ENCODE results near the gene AHI1. TPM values are rescaled to one million over a fixed set of nuclear protein-coding genes. Genes with fewer than 3 reads are reported as not detected.
"Not testable (repeated sequence)": the region's sequence is repeated elsewhere in the genome, so short reads cannot be mapped to it uniquely, and the experiment has no call there.

AHI1 gene
- total RNA-seq, 1 experiment from 2014 or later, result 12.4 TPM

DNA sequence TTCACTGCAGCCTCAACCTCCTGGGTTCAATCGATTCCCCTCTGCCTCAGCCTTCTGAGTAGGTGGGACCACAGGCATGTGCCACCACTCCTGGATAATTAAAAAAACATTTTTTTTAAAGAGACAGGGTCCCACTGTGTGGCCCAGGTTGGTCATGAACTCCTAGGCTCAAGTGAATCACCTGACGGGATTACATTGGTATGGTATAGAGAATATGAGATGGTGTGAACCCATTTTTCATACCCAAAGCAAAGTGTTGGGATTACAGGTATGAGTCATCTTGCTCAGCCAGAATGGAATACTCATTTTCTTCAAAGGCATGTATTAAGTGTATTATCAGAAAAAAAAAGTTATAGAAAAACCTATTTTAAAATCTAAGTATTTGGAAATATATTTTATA is 114.2 kb downstream of the AHI1 start:
- no peaks in the 10 kb centered on the region for H3K4me1 ChIP-seq (replicated peaks)
- H3K27me3 ChIP-seq (replicated peaks), result no peaks in the 10 kb centered on the region
- no peak for DNase-seq (ENCODE audit: low read depth in 1 of 2, low spot score in 2 of 2)

GRCh38 chr6:135382182-135382628 is 115.3 kb downstream of the AHI1 start:
- no peaks in the 10 kb centered on the region for H3K4me1 ChIP-seq (replicated peaks)
- DNase-seq (ENCODE audit: low read depth in 1 of 2, low spot score in 2 of 2), result no peak
- no peaks in the 10 kb centered on the region for H3K27me3 ChIP-seq (replicated peaks)

More for the DNA sequence above, 114.2 kb downstream of the AHI1 start:
- H3K36me3 ChIP-seq, result no peaks in the 10 kb centered on the region
- H3K27ac ChIP-seq, result no peak overlapping the region
- H3K4me3 ChIP-seq, result no peak overlapping the region
- H3K9me3 ChIP-seq (replicated peaks), result no peaks in the 10 kb centered on the region

DNA sequence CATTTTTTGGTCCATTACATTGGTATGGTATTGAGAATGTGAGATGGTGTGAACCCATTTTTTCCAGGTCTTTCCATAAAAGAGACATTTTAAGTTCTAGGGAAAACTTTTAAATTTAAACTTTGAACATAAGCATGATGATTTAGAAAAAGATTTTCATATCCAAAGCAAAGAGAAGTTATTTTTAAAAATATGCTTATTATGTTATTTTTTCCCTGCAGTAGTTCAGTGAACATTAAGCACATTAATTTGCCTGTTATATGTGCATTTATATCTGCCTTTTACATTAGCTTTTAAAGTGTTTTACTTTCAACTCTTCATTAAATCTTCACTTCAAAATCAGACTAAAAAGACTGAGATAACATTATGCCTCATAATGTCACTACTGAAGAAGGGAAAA is 116.7 kb downstream of the AHI1 start:
- Histone ChIP-seq H3K4me1 (replicated peaks) (no peaks in the 10 kb centered on the region), H3K27ac (no peak overlapping the region), H3K27me3 (replicated peaks) (no peaks in the 10 kb centered on the region), H3K36me3 (no peaks in the 10 kb centered on the region), H3K4me3 (no peak overlapping the region), H3K9me3 (replicated peaks) (no peaks in the 10 kb centered on the region)
- DNase-seq (ENCODE audit: low read depth in 1 of 2, low spot score in 2 of 2), result no peak

More at GRCh38 chr6:135382182-135382628, 115.3 kb downstream of the AHI1 start:
- Histone ChIP-seq H3K9me3 (replicated peaks) (no peaks in the 10 kb centered on the region), H3K27ac (no peak overlapping the region), H3K4me3 (no peak overlapping the region), H3K36me3 (no peaks in the 10 kb centered on the region)

DNA sequence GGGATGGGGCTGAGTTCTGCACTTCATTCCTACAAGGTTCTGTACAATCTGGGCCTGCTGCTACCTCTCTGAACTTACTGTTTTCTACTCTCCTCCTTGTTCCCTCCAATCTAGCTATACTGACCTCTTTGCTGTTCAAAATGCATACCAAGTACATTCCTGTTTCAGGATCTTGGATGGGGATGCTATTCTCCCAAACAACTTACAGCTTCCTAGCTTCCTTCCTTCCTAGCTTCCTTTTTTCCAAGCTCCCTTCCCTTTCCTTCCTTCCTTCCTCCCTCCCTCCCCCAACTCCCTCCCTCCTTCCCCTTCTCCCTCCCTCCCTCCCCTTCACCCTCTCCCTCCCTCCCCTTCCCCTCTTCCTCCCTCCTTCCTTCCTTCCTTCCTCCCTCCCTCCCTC is 117.9 kb downstream of the AHI1 start:
- Histone ChIP-seq H3K36me3 (no peaks in the 10 kb centered on the region), H3K4me1 (replicated peaks) (no peaks in the 10 kb centered on the region), H3K4me3 (no peak overlapping the region), H3K27me3 (replicated peaks) (no peaks in the 10 kb centered on the region), H3K9me3 (replicated peaks) (no peaks in the 10 kb centered on the region), H3K27ac (no peak overlapping the region)
- no peak for DNase-seq (ENCODE audit: low read depth in 1 of 2, low spot score in 2 of 2)

DNA sequence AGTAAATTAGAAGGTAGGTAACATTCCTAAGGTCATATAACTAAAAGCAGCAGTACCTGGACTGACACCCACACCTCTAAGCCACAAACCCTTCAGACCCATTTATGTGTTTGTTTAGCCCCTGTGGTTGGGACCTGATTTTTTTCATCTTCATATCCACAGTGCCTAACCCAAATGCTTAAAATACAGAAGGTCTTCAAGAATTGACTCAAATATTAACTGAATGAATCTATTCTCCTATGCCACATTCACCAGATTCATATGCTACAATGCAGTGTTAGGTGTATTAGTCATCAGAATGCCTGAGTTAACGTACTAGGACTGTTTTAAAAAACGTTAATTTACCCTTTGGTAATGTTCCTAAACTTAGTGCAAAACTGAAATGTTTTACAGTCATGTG is 124.8 kb downstream of the AHI1 start:
- H3K4me3 ChIP-seq, result no peak overlapping the region
- H3K27me3 ChIP-seq (replicated peaks), result no peaks in the 10 kb centered on the region
- H3K9me3 ChIP-seq (replicated peaks), result no peaks in the 10 kb centered on the region
- H3K27ac ChIP-seq, result no peak overlapping the region
- H3K36me3 ChIP-seq, result no peaks in the 10 kb centered on the region
- no peaks in the 10 kb centered on the region for H3K4me1 ChIP-seq (replicated peaks)
- no peak for DNase-seq (ENCODE audit: low read depth in 1 of 2, low spot score in 2 of 2)

GRCh38 chr6:135363622-135364021 is 133.9 kb downstream of the AHI1 start:
- H3K27me3 ChIP-seq (replicated peaks); H3K4me1 ChIP-seq (replicated peaks); H3K4me3 ChIP-seq; H3K9me3 ChIP-seq (replicated peaks); H3K36me3 ChIP-seq; H3K27ac ChIP-seq; DNase-seq (ENCODE audit: low read depth in 1 of 2, low spot score in 2 of 2): not testable (repeated sequence)

DNA sequence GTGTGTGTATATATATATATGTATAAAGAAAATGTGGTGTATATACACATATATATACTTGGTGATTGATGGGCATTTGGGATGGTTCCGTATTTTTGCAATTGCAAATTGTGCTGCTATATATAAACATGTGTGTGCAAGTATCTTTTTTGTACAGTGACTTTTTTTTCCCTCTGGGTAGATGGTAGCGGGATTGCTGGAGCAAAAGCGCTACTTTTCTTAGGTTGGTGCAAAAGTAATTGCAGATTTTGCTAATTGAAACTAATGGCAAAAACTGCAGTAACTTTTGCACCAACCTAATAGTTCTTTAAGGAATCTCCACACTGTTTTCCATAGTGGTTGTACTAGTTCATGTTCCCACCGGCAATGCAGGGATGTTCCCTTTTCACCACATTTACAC is 135.4 kb downstream of the AHI1 start:
- Histone ChIP-seq H3K27me3 (replicated peaks) (no peaks in the 10 kb centered on the region), H3K27ac (no peak overlapping the region), H3K36me3 (no peaks in the 10 kb centered on the region), H3K9me3 (replicated peaks) (no peaks in the 10 kb centered on the region; the same call in none of the 2 replicates), H3K4me1 (replicated peaks) (peaks cover 18% of the 10 kb centered on the region), H3K4me3 (no peak overlapping the region)
- no peak for DNase-seq (ENCODE audit: low read depth in 1 of 2, low spot score in 2 of 2)

- Histone ChIP-seq H3K4me3 (no peak overlapping the region), H3K4me1 (replicated peaks) (peaks cover 18% of the 10 kb centered on the region), H3K27me3 (replicated peaks) (no peaks in the 10 kb centered on the region), H3K9me3 (replicated peaks) (no peaks in the 10 kb centered on the region; the same call in 1 of the 2 replicates), H3K27ac (no peak overlapping the region), H3K36me3 (no peaks in the 10 kb centered on the region)
- DNase-seq (ENCODE audit: low read depth in 1 of 2, low spot score in 2 of 2), result no peak
These were observed 137.3 kb downstream of the AHI1 start for GRCh38 chr6:135360222-135360621.

- no peak for DNase-seq (ENCODE audit: low read depth in 1 of 2, low spot score in 2 of 2)
- H3K9me3 ChIP-seq (replicated peaks), result no peaks in the 10 kb centered on the region
- H3K27me3 ChIP-seq (replicated peaks), result no peaks in the 10 kb centered on the region
- peak overlapping the region; percentile 93 for H3K27ac ChIP-seq
- no peak overlapping the region for H3K4me3 ChIP-seq
- H3K4me1 ChIP-seq (replicated peaks), result peaks cover 18% of the 10 kb centered on the region
- no peaks in the 10 kb centered on the region for H3K36me3 ChIP-seq
These were observed 138.6 kb downstream of the AHI1 start for GRCh38 chr6:135358985-135359384.

DNA sequence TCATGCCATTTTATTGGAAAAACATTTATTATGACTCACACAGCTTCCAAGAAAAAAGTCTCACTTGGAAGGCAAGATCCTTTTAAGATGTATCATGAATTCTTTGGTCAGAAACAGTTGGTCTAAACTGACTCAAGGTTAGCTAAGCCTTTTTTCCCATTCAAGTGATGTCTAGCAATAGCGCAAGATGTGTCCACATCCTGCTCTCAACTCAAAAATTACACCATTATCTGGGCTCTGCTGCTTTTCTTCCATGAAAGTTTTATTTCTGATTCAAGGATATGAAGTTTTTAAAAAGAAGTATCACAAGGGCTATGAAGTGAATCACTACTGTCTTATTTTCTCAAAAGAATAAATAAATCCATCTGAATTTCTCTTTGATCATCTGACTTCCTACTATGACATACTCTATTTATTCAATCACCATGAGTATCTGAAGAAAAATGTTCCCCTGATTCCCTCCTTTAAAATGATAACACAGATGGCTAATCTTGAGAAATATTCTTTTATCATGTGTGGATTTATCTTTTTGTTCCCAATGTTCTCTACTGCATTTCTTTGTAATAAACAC is 139.2 kb downstream of the AHI1 start:
- peak overlapping the region; percentile 93 for H3K27ac ChIP-seq
- no peaks in the 10 kb centered on the region for H3K36me3 ChIP-seq
- peak in 1 of 2 experiments; percentile 69 for DNase-seq (ENCODE audit: low read depth in 1 of 2, low spot score in 2 of 2)
- no peak overlapping the region for H3K4me3 ChIP-seq
- H3K4me1 ChIP-seq (replicated peaks), result peaks cover 18% of the 10 kb centered on the region
- H3K27me3 ChIP-seq (replicated peaks), result no peaks in the 10 kb centered on the region
- H3K9me3 ChIP-seq (replicated peaks), result no peaks in the 10 kb centered on the region

DNA sequence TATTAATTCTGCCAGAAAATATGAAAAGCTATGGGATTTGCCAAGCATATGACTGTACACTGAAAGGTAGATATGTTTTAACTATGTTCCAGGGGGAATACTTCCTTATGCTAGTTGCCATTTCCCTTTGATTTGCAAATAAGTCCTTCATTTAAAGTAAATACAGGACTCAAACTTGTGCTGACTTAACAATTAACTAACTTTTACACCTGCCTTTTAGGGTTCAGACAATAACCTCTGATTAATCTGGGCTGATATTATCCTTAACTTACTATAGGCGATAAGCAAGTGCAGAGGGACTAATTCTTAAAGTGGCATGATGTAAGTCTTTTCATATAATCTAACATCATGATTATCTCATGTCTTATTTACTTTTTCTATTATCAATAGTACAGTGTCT is 143.1 kb downstream of the AHI1 start:
- Histone ChIP-seq H3K27ac (no peak overlapping the region), H3K36me3 (no peaks in the 10 kb centered on the region), H3K9me3 (replicated peaks) (no peaks in the 10 kb centered on the region), H3K4me1 (replicated peaks) (peaks cover 14% of the 10 kb centered on the region), H3K27me3 (replicated peaks) (no peaks in the 10 kb centered on the region), H3K4me3 (no peak overlapping the region)
- no peak for DNase-seq (ENCODE audit: low read depth in 1 of 2, low spot score in 2 of 2)

DNA sequence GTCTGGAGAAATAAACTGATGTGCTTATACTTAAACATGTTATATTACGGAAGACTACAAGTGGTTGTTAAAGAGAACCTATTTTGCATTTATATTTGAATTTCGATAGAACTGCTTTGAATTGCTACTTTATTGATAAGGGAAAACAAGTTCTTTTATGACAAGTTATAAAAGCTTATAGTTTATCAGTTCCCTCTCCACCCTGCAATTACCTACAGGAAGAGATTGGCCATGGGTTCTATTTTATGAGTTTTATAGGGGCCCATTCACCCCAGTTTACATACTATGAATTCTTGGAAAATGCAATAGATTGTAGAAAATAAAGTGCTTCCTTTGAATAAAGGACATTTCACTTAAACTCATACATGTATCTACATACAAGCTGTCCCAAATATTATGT is 144.4 kb downstream of the AHI1 start:
- DNase-seq (ENCODE audit: low read depth in 1 of 2, low spot score in 2 of 2), result no peak
- Histone ChIP-seq H3K27ac (no peak overlapping the region), H3K9me3 (replicated peaks) (no peaks in the 10 kb centered on the region), H3K36me3 (no peaks in the 10 kb centered on the region), H3K4me3 (no peak overlapping the region), H3K27me3 (replicated peaks) (no peaks in the 10 kb centered on the region), H3K4me1 (replicated peaks) (peaks cover 4% of the 10 kb centered on the region)

DNA sequence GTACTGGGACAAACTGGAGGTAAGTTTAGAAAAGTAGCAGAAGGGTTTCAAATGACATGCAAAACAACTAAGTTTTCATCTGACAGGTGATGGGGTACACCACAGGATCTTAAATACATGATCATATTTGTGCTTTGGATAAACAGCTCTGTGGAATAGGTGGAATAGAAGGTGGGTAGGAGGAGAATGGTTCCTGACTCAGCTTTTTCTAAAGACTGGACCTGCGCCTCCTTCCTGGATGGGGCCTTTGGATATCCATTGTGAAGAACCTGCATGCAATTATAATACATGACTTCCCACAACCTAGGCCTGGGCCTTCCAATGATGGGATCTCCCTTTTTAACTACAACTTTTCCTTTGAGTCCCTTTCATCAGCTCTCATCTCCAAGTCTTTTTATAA is 145.9 kb downstream of the AHI1 start:
- Histone ChIP-seq H3K4me3 (no peak overlapping the region), H3K27me3 (replicated peaks) (no peaks in the 10 kb centered on the region), H3K4me1 (replicated peaks) (no peaks in the 10 kb centered on the region), H3K27ac (no peak overlapping the region), H3K36me3 (no peaks in the 10 kb centered on the region), H3K9me3 (replicated peaks) (no peaks in the 10 kb centered on the region)
- no peak for DNase-seq (ENCODE audit: low read depth in 1 of 2, low spot score in 2 of 2)

DNA sequence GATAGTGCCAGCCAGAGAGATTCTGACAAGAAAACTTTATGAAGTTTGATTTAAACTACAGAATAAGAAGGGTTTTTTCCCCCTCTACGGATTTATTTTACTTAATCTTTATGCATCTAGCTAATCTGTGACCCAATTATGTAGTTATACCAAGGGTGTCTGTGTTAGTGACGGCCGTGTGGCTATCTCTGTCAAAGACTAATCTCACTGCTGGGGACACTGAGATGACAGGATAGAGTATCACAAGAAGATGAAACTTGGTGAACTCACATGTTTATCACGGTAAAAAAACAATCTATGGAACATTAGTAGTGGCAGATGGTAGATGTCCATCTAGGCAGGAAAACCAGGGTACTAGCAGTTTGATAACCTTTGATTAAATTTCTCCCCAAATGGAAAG is 149.7 kb downstream of the AHI1 start:
- Histone ChIP-seq H3K4me3 (no peak overlapping the region), H3K36me3 (no peaks in the 10 kb centered on the region), H3K27me3 (replicated peaks) (no peaks in the 10 kb centered on the region), H3K27ac (no peak overlapping the region), H3K4me1 (replicated peaks) (no peaks in the 10 kb centered on the region), H3K9me3 (replicated peaks) (no peaks in the 10 kb centered on the region)
- no peak for DNase-seq (ENCODE audit: low read depth in 1 of 2, low spot score in 2 of 2)

DNA sequence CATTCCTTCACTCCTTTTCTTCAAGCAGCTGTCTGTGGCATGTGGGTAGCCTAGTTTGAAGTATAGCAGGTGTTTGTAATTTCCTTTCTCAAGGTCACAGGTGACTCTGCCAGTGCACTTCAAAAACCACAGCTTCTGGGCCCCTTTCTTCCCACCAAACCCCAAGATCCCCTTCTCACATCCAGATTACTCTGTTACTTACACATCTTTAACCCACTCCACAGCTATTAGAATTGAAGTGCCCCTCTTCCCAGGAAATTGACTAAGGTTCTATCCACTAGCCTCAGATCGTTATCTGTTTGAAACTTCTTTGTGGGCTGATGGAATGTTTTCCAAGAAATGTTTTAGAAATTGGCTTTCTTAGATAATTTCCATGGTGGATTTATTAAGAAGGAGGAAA is 150.8 kb downstream of the AHI1 start:
- Histone ChIP-seq H3K36me3 (no peaks in the 10 kb centered on the region), H3K27ac (no peak overlapping the region), H3K4me1 (replicated peaks) (no peaks in the 10 kb centered on the region), H3K9me3 (replicated peaks) (no peaks in the 10 kb centered on the region), H3K4me3 (no peak overlapping the region), H3K27me3 (replicated peaks) (no peaks in the 10 kb centered on the region)
- DNase-seq (ENCODE audit: low read depth in 1 of 2, low spot score in 2 of 2), result no peak
